Neural progenitor cell (in vitro differentiated cells): ENCODE results near the gene MAN2A1.

Source experiments
- CTCF ChIP-seq: fragments of 200-600 bp; sonication (generic); IDR thresholded peaks from 2 replicates; pipeline ENCODE4 v1.5.1; 2017; ENCODE audit warnings: antibody characterized with exemption, mild to moderate bottlenecking
- EZH2 ChIP-seq: fragments of 200-600 bp; sonication (generic); IDR thresholded peaks from 2 replicates; pipeline ENCODE4 v1.6.1; 2017; ENCODE audit warnings: antibody characterized with exemption, mild to moderate bottlenecking, moderate library complexity

- TF ChIP-seq CTCF (no peak), EZH2 (no peak)
Observed at GRCh38 chr5:109693535-109694400, 4.0 kb downstream of the MAN2A1 start.
